Testis (tissue), 2 donors: Measurements from ENCODE around the gene NME9.

Experiments
- CTCF ChIP-seq, 3 experiments: fragments of 450-650 bp in 2 of 3; fragments of 200-600 bp in 1 of 3; sonication (generic) in 1 of 3; IDR thresholded peaks; one replicate each; pipeline ENCODE4 v1.5.1; 2016 to 2019; ENCODE audit warnings: antibody characterized with exemption in 3 of 3, mild to moderate bottlenecking in 2 of 3, moderate library complexity in 1 of 3
- POLR2A ChIP-seq: fragments of 450-650 bp; IDR thresholded peaks from one replicate; pipeline ENCODE4 v1.6.1; 2017; ENCODE audit warnings: antibody characterized with exemption, mild to moderate bottlenecking, moderate library complexity

- TF ChIP-seq CTCF (IDR thresholded peaks at IDR 0.05) (no peak), POLR2A (no peak)
Observed at GRCh38 chr3:138297059-138297607, 32.5 kb downstream of the NME9 start.
